Activated CD8-positive, alpha-beta T cell treated with anti-CD3 and anti-CD28 coated beads for 36 hours (primary cell): ENCODE data around the gene PNISR. TPM values are rescaled to one million over a fixed set of nuclear protein-coding genes. Genes with fewer than 3 reads are reported as not detected.
A peak's percentile ranks its signal among the peaks of the same experiment; 100 is the strongest.

Source experiments
- ATAC-seq: fragments of 200-7000 bp; cut with Tn5 transposase; one replicate; pipeline ENCODE4 v1.10.0; 2021; ENCODE audit warnings: mild to moderate bottlenecking, moderate library complexity
- CTCF ChIA-PET: fragments of 350-600 bp; sonication (Branson Sonifier 250); formaldehyde crosslinking; loops from one replicate; lab custom pipeline; 2021; ENCODE audit warnings: antibody characterized with exemption; lab: Charles Lee
- POLR2A ChIA-PET: fragments of 350-600 bp; sonication (Branson Sonifier 250); formaldehyde crosslinking; loops from one replicate; lab custom pipeline; 2021; ENCODE audit warnings: antibody characterized with exemption; lab: Charles Lee
- DNase-seq: peaks from one replicate; pipeline ENCODE4 v3.0.0-alpha.2; 2020
- H3K27ac Mint-ChIP-seq: one replicate; pipeline ENCODE4 v1.8.0; 2021; ENCODE audit warnings: mild to moderate bottlenecking, mixed read lengths
- H3K27me3 Mint-ChIP-seq: one replicate; pipeline ENCODE4 v1.8.0; 2021; ENCODE audit warnings: mixed read lengths
- H3K36me3 Mint-ChIP-seq: one replicate; pipeline ENCODE4 v1.8.0; 2021; ENCODE audit warnings: low read depth, mixed read lengths
- H3K4me1 Mint-ChIP-seq: one replicate; pipeline ENCODE4 v1.8.0; 2021; ENCODE audit warnings: low read depth, mixed read lengths
- H3K4me3 Mint-ChIP-seq: one replicate; pipeline ENCODE4 v1.8.0; 2021; ENCODE audit warnings: mild to moderate bottlenecking, moderate library complexity, mixed read lengths
- H3K9me3 Mint-ChIP-seq: one replicate; pipeline ENCODE4 v1.8.0; 2021; ENCODE audit warnings: mixed read lengths
- intact Hi-C: fragments of 100-400 bp; cut with micrococcal nuclease; formaldehyde crosslinking; loops from one replicate; pipeline ENCODE4 v1.10.0; 2022
- total RNA-seq, 2 experiments: library from RNA; stranded (reverse); gene quantifications; one replicate each; pipeline ENCODE4 v1.2.3, GENCODE V29; 2021
- TF ChIP-seq, protein P1 (sequence below): fragments of 200-600 bp; IDR thresholded peaks from one replicate; pipeline ENCODE4 v1.8.0; 2022; ENCODE audit warnings: antibody characterized with exemption, mild to moderate bottlenecking

PNISR gene
- total RNA-seq, 2 experiments from 2014 or later: 121 to 126 TPM

DNA sequence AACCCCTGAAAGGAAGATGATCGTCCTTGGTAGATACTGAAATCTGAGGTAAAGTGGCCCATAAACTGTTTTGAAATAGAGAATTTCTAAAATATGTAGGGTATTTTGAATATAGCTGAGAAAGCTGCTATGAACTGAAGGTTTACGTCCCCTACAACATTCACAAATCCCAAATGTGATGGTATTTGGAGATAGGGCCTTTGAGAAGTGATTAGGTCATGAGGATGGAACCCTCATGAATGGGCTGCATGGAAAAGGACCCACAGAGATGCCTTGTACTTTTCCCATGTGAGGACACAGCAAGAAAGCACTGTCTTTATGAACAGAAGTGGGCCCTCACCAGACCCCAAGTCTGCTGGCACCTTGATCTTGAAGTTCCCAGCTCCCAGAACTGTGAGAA, 6.8 kb upstream of the PNISR start:
- ATAC-seq (no peak), DNase-seq (no peak)
- intact Hi-C loops: no loop called here
- TF ChIP-seq, protein P1, sequence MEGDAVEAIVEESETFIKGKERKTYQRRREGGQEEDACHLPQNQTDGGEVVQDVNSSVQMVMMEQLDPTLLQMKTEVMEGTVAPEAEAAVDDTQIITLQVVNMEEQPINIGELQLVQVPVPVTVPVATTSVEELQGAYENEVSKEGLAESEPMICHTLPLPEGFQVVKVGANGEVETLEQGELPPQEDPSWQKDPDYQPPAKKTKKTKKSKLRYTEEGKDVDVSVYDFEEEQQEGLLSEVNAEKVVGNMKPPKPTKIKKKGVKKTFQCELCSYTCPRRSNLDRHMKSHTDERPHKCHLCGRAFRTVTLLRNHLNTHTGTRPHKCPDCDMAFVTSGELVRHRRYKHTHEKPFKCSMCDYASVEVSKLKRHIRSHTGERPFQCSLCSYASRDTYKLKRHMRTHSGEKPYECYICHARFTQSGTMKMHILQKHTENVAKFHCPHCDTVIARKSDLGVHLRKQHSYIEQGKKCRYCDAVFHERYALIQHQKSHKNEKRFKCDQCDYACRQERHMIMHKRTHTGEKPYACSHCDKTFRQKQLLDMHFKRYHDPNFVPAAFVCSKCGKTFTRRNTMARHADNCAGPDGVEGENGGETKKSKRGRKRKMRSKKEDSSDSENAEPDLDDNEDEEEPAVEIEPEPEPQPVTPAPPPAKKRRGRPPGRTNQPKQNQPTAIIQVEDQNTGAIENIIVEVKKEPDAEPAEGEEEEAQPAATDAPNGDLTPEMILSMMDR: no peak
- Mint-ChIP-seq H3K4me1 (peaks cover 19% of the 10 kb centered on the region), H3K27ac (no peak overlapping the region), H3K9me3 (no peaks in the 10 kb centered on the region), H3K4me3 (no peak overlapping the region), H3K27me3 (no peaks in the 10 kb centered on the region), H3K36me3 (peaks cover 24% of the 10 kb centered on the region)
- ChIA-PET POLR2A (interaction anchor here (1.3 kb wide), 1 partner anchor 11 kb away, joined by 4 read pairs; no protein-coding TSS in a partner anchor), CTCF (no interaction called here)

DNA sequence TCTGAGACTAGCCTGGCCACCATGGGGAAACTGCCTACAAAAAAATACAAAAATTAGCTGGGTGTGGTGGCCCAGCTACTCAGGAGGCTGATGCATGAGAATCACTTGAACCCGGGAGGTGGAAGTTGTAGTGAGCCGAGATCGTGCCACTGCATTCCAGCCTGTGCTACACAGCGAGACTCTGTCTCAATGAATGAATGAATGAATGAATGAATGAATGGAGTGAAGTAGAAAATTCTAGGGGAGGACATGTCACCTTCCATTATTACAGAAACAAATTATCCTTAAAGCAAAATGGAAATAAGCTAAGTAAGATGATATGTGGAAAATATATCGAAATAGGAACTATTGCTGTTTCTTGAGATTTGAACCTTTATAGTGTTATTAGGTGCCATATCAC, 2.9 kb upstream of the PNISR start:
- Mint-ChIP-seq H3K4me1 (peaks cover 37% of the 10 kb centered on the region), H3K27ac (no peak overlapping the region), H3K27me3 (no peaks in the 10 kb centered on the region), H3K36me3 (peaks cover 35% of the 10 kb centered on the region), H3K4me3 (no peak overlapping the region), H3K9me3 (no peaks in the 10 kb centered on the region)
- POLR2A ChIA-PET: no interaction called here
- ATAC-seq: no peak
- CTCF ChIA-PET: interaction anchor here (1.5 kb wide), 2 partner anchors 13 to 97 kb away, joined by 4 read pairs; no protein-coding TSS in a partner anchor
- TF ChIP-seq, protein P1: no peak
- intact Hi-C loops: loop anchor here (5.0 kb wide), 1 partner anchor 96 kb away; no protein-coding TSS in a partner anchor
- no peak for DNase-seq

DNA sequence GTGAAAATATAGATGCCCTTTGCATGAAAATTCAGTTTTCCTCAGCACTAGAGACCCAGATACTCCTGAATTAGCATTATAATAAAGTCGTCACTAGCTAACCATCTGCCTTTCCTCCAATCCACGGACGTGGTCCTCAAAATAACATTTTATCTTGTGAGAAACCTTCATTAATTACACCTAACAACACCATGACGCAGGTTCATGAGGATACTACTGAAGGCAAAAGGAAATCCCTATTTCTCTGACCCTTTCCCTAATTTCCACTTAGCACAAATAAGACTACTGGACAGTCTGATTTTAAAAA, 1.3 kb upstream of the PNISR start:
- Mint-ChIP-seq H3K36me3 (peaks cover 42% of the 10 kb centered on the region), H3K4me3 (peak overlapping the region; percentile 79), H3K4me1 (peaks cover 48% of the 10 kb centered on the region), H3K27ac (peak overlapping the region; percentile 100), H3K9me3 (no peaks in the 10 kb centered on the region), H3K27me3 (no peaks in the 10 kb centered on the region)
- no peak for DNase-seq
- no peak for ATAC-seq
- intact Hi-C loops: loop anchor here (5.0 kb wide), 1 partner anchor 94 kb away; no protein-coding TSS in a partner anchor
- TF ChIP-seq, protein P1: no peak
- CTCF ChIA-PET: interaction anchor here (0.8 to 2.7 kb wide), 9 partner anchors 8 to 95 kb away, joined by 3 to 19 read pairs (median 4); no protein-coding TSS in a partner anchor
- POLR2A ChIA-PET: interaction anchor here (1.2 to 2.1 kb wide), 4 partner anchors 9 to 98 kb away, joined by 3 to 11 read pairs (median 3); partner anchors contain the start of gene USP45

DNA sequence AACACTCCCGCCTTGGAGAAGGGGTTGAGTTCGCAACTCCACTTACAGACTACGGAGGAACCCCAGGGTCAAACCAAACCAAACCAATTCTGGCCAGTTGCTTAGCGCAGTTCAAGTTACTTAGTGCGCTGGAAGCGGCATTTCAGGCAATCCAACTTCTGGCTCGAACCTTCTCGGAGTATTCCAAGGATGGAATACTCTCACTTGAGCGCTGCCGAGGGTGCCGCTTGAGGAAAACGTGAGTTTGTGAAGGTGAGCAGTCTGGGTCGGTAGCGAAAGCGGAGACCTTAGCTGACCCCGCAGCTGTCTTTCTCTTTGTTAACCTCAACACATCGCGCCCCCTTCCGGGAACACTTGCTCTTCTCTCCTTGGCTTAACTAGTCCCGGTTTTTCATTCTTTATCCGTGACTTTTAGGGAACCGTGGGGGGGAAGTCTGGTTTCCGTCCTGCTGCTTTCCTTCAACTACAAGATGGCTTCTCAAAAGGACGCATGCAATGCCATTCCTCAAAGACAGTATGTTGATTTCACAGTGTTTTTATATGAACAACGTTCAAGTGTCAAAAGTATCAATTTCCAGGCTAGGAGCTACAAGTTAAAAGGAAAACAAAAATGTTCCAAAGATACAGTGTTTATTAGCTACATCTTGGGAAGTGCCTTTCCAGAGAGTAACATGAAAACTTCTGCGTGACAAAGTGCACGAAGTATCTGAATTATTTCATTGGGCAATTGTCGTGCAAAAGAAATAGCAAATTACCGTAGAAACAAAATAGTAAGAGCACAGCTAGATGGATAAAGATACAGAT, 741 bp upstream of the PNISR start:
- peaks cover 46% of the 10 kb centered on the region for H3K36me3 Mint-ChIP-seq
- peak; percentile 52 for ATAC-seq
- ChIA-PET POLR2A (interaction anchor here (1.0 to 2.3 kb wide), 7 partner anchors 8 to 98 kb away, joined by 3 to 11 read pairs (median 4); partner anchors contain the start of genes COQ3 and USP45), CTCF (interaction anchor here (0.8 to 2.7 kb wide), 9 partner anchors 8 to 95 kb away, joined by 3 to 19 read pairs (median 4); no protein-coding TSS in a partner anchor)
- H3K4me3 Mint-ChIP-seq: peak overlapping the region; percentile 79
- peak; percentile 85 for DNase-seq
- TF ChIP-seq, protein P1: peak; percentile 46
- H3K4me1 Mint-ChIP-seq: peaks cover 54% of the 10 kb centered on the region
- intact Hi-C loops: loop anchor here (5.0 kb wide), 1 partner anchor 94 kb away; no protein-coding TSS in a partner anchor
- no peaks in the 10 kb centered on the region for H3K9me3 Mint-ChIP-seq
- no peaks in the 10 kb centered on the region for H3K27me3 Mint-ChIP-seq
- peak overlapping the region; percentile 100 for H3K27ac Mint-ChIP-seq
